ENCODE measurements around the gene CDCP2.

The CDCP2 gene

GRCh38 chr1:54137534-54138061 lies 15.2 kb downstream of the CDCP2 start:
- DNase-seq (ENCODE audit: low read depth in 2 of 2, low spot score in 1 of 2): no peak

DNA sequence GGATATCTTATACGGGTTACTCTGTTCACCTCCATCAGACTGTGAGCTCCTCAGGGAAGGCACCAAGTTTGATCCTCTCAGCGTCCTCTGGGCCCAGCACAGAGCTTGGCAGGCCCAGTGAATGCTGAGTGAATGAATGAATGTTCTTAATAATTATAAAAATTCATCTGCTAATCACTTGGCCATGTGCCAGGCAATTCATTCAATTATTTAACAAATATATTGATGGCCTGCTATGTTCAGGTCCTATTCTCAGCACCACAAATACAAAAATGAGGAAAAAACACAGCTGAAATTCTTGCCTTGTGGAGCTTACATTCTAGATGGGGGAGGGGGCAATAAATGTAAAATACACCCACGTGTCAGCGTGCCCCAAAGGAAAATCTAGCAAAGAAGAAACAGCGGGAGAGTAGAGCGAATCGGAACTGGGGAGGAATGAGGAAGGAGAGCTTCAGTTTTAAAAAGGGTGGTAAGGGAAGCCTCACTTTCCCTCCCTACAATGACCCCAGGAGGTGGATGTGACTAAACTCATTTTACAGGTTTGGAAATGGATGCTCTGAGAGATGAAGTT lies 15.8 kb downstream of the CDCP2 start:
- DNase-seq (ENCODE audit: low read depth in 2 of 2, low spot score in 1 of 2): no peak

GRCh38 chr1:54136269-54136896 lies 16.4 kb downstream of the CDCP2 start:
- no peak for DNase-seq (ENCODE audit: low read depth in 2 of 2, low spot score in 1 of 2)

DNA sequence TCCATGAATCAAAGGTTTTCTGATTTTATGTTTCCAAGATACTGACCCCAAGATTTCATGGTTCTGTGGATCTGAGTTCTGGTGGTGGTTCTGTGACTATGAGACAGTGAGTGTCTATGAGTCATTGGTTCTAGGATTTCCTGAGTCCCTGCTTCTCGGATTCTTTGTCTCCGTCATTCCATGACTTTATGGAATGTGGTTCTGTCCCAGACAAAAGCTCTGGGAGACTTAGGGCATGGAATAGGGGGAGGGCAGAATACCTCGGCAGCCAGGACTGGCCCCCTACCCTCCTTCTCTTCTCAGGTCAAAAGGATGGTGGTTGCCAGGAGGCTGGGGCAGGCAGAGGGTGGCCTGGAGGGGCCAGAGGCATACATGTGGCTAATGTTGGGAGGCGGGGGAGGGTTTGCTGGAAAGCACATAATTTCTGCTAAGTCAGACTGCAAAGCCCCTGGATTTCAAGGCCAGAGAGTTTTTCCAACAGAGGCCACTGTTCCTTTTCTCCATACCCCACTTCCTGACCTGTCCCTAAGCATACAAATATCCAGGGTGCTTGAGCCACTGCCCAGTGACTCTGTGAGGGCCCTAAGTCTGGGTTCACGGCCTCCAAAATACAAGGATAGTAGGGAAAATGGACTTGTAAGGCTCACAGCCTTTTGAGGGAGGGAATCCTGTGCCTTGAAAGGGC lies 17.2 kb downstream of the CDCP2 start:
- DNase-seq (ENCODE audit: low read depth in 2 of 2, low spot score in 1 of 2): no peak

GRCh38 chr1:54134295-54134694 lies 18.5 kb downstream of the CDCP2 start:
- DNase-seq (ENCODE audit: low read depth in 2 of 2, low spot score in 1 of 2): no peak

GRCh38 chr1:54132495-54132894 lies 20.3 kb downstream of the CDCP2 start:
- DNase-seq (ENCODE audit: low read depth in 2 of 2, low spot score in 1 of 2): no peak

- no peak for DNase-seq (ENCODE audit: low read depth in 2 of 2, low spot score in 1 of 2)
Measured at GRCh38 chr1:54131419-54131818, 21.4 kb downstream of the CDCP2 start.

GRCh38 chr1:54129858-54130257 lies 22.9 kb downstream of the CDCP2 start:
- DNase-seq (ENCODE audit: low read depth in 2 of 2, low spot score in 1 of 2): no peak

GRCh38 chr1:54127594-54128300 lies 25.1 kb downstream of the CDCP2 start:
- no peak for DNase-seq (ENCODE audit: low read depth in 2 of 2, low spot score in 1 of 2)

GRCh38 chr1:54126271-54126815 lies 26.5 kb downstream of the CDCP2 start:
- DNase-seq (ENCODE audit: low read depth in 2 of 2, low spot score in 1 of 2): no peak

DNA sequence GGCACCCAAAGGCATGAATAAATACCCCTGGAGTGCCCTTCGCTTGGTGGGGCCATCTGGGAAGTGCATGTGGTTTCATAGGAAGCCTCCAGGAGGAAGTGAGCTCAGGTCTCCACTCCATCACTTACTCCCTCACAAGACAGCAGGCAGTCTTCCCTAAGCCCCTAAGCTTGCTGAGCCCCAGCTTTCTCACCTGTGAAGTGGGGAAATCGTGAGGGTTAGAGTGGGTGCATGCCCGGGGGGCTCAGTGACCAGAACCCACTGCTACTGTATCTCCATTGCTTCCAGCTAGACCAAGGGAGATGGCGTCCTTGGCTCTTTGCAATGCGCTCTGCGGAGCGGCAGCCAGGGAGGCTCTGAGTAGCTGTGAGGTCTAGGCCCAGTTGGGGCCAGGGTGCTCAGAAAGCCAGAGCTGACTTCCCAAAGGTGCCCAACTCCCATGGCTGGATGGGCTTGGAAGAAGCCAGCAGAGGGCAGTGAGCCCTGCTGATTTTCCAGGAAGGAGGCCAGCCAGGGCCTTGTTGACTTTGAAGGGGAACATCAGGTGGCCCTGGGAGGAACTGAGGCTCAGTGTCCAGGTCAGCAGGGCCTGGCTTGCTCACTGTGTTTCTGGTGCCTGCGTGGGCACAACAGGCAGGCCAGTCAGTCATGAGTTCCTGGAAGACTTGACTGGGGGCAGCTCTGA lies 27.3 kb downstream of the CDCP2 start:
- DNase-seq (ENCODE audit: low read depth in 2 of 2, low spot score in 1 of 2): no peak

DNA sequence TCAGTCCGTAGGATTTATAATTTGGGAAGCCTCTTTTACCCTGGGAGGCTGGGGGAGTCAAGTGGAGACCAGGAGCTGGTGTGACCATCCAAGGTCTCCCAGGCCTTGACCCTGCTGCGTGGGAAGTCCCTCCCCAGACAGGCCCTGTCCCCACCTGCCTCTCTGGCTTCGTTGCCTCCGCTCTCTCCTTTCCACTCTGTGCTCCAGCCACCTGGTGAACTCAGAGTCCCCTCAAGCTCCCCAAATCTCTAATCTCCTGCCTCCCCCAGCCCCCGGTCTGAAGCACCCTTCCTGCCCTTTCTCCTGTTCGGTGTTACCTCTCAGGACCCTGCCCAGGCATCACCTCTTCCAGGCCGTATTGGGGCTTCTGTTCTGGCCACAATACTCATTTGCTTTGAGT lies 27.9 kb downstream of the CDCP2 start:
- DNase-seq (ENCODE audit: low read depth in 2 of 2, low spot score in 1 of 2): no peak

DNA sequence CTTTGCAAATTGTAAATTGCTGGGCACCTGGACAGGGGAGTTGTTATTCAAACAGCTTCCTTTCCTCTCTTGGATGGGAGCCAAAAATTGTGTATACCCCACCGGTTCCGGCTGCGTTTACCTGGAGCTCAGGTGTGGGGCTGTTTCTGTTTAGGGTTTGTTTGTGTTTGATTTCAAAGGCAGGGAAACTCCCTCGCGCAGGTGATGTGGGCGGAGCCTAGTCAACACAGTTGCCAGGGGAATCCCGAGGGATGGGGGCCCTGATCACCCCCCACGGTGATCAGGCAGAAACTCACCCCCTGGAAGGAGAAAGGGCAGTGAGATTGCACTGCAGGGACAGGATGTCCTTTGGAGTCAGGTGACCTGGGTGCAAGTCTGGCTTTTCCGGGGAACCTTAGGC lies 28.3 kb downstream of the CDCP2 start:
- no peak for DNase-seq (ENCODE audit: low read depth in 2 of 2, low spot score in 1 of 2)

- DNase-seq (ENCODE audit: low read depth in 2 of 2, low spot score in 1 of 2): no peak
Measured at GRCh38 chr1:54122992-54123391, 29.8 kb downstream of the CDCP2 start.

DNA sequence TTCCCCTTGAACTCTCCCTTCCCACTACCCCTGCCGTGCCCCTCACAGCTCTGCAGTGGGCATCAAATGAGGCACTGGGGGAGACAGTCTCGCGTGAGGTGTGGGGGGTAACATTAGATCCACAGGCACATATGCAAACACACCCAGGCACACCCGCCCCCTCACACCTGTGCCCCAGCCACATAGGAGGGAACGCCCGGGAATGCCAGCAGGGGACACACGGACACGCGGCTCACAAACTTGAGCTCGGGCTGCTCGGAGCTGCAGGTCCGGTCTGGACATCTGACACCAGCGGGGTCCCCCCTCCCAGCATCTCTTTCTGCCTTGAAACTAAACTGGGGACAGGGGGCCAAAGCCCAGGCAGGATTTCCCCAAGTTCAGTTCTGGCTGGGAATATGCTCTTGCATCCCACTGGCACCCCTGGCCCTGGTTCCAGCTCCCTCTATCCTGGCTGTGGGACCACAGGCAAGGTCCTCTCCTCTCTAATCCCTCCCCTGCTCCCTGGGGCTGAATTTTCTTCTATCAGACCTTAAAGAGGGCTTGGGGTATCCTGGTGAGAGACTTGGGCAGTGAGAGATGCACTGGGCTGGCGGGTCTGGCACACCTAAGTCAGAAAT lies 30.6 kb downstream of the CDCP2 start:
- DNase-seq (ENCODE audit: low read depth in 2 of 2, low spot score in 1 of 2): no peak

DNA sequence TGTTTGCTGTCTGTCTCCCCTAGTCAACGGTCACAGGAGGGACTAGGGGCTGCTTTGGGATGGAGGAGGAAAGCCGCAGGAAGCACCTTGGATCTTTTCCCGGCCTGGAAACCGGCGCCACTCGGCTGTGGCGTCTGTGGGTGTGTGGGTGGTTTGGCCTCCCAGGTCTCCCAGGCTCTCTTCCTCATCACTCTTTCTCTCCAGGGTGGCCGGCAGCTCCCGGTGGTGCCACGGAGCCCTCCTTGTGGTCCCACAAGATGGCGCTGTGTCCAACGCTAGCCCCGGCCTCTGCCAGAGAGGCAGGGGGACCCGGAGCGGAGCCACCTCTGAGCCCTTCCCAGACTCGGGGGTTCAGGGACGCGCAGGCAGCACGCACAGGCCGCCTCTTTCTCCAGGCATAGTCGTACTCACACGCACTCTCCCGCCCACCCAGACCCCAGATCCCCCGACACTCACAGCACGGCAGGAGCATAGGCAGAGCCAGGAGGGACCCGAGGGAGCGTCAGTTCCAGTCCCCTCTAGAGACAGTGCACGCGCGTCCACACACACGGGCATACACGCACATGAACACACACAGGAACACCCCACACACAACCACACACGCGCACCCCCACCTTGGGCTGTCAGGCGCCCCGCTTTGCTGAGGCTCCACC lies 31.2 kb downstream of the CDCP2 start:
- DNase-seq (ENCODE audit: low read depth in 2 of 2, low spot score in 1 of 2): peak; percentile 22 to 44

DNA sequence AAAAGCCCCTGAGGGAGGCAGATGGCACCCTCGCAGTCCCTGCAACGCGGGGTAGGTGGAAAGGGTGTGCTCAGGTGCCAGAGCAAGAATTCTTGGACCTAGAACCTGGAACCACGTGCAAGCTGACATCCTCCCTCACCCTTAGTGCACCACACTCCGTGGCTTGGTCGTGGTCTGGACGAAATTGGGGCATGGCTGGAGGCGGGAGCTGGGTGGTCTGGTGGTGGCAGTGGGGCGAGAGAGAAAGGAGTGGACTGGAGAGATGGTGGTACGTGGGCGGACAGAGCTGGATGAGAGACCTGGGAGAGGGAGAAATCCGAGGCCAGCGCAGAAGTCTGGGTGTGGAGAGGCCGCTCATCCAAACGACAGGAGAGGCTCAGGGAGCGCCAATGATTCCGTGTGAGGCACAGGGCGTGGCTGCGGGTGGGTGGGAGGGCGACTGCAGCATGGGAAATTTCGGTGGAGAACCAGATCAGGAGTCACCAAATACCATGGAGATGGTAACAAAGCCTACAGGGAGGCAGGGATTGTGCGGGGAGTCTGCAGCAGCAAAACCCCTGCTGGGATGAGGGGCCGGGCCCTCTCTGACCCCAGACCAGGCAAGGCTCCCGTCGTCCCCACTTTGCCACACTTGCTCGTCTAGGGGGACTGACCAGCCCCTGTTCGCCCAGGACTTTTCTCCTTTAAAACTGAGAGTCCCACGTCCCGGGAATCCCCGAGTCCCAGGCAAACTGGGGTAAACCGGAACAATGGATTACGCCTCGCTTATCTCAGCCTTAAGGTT lies 31.9 kb downstream of the CDCP2 start:
- DNase-seq (ENCODE audit: low read depth in 2 of 2, low spot score in 1 of 2): no peak

DNA sequence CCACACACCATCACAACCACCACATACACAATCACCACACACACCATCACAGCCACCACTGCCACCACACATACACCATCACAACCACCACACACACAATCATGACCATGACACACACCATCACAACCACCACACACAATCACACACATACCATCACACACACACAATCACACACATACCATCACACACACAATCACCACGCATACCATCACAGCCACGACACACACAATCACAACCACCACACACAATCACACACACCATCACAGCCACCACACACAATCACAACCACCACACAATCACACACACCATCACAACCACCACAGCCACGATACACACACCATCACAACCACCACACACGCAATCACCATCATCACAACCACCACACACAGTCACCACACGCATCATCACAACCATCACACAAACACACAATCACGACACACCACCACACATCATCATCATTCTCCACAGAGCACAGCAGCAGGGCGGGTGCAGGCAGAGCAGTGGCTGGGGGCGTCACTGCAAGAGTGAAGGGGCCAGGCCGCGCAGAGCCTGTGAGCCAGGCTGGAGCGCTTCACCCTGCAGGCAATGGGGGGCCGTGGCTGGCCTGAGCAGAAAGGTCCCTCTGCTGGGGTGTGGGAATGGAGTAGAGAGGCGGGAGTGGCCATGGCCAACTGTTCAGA lies 32.6 kb downstream of the CDCP2 start:
- no peak for DNase-seq (ENCODE audit: low read depth in 2 of 2, low spot score in 1 of 2)

- no peak for DNase-seq (ENCODE audit: low read depth in 2 of 2, low spot score in 1 of 2)
Measured at GRCh38 chr1:54118704-54119103, 34.1 kb downstream of the CDCP2 start.

Measured in stimulated activated CD8-positive, alpha-beta memory T cell treated with anti-CD3 and anti-CD28 coated beads, Interleukin-4, amount 100 ng/mL, for 1 hour (primary cell).